Common myeloid progenitor, CD34-positive (primary cell): ENCODE results near the gene KRT83.
"Not testable (repeated sequence)": the region's sequence is repeated elsewhere in the genome, so short reads cannot be mapped to it uniquely, and the experiment has no call there.

Experiments used
- CTCF ChIA-PET: fragments of 350-600 bp; sonication (Branson Sonifier 250); formaldehyde crosslinking; loops from one replicate; lab custom pipeline; 2021; ENCODE audit warnings: antibody characterized with exemption; lab: Charles Lee
- POLR2A ChIA-PET: fragments of 350-600 bp; sonication (Branson Sonifier 250); formaldehyde crosslinking; loops from one replicate; lab custom pipeline; 2021; ENCODE audit warnings: antibody characterized with exemption; lab: Charles Lee
- DNase-seq, 3 donors: peaks; one replicate each; pipeline versions ENCODE4 v3.0.0 to v3.0.0-alpha.2; 2013
- H3K27ac ChIP-seq, 2 experiments: 1 replicate in 1 of 2; 2 replicates in 1 of 2; pipeline ENCODE4 v1.7.0; 2013; ENCODE audit warnings: inconsistent platforms in 2 of 2, low read length in 2 of 2, mild to moderate bottlenecking in 2 of 2, low read depth in 1 of 2, moderate library complexity in 1 of 2; ENCODE audit not compliant: severe bottlenecking in 2 of 2, insufficient read depth in 1 of 2, poor library complexity in 1 of 2
- H3K27me3 ChIP-seq, 5 experiments: replicated peaks in 2 of 5; 1 replicate in 3 of 5; 2 replicates in 2 of 5; pipeline versions ENCODE4 v1.6.1 to v1.7.0; 2013; ENCODE audit warnings: low read length in 4 of 5, mild to moderate bottlenecking in 2 of 5, moderate library complexity in 2 of 5, inconsistent platforms in 1 of 5; ENCODE audit not compliant: insufficient read depth in 5 of 5, control insufficient read depth in 4 of 5
- H3K36me3 ChIP-seq, 4 experiments: 1 replicate in 2 of 4; 2 replicates in 2 of 4; pipeline versions ENCODE4 v1.6.1 to v1.7.0; 2013; ENCODE audit warnings: low read length in 3 of 4, control low read depth in 1 of 4, mild to moderate bottlenecking in 1 of 4; ENCODE audit not compliant: control insufficient read depth in 4 of 4, insufficient read depth in 4 of 4
- H3K4me1 ChIP-seq, 4 experiments: 1 replicate in 3 of 4; 2 replicates in 1 of 4; pipeline versions ENCODE4 v1.6.1 to v1.7.1; 2013; ENCODE audit warnings: low read length in 3 of 4, mild to moderate bottlenecking in 3 of 4, control low read depth in 1 of 4, inconsistent platforms in 1 of 4, moderate library complexity in 1 of 4; ENCODE audit not compliant: control insufficient read depth in 4 of 4, insufficient read depth in 4 of 4; ENCODE audit errors: control extremely low read depth in 1 of 4
- H3K4me3 ChIP-seq, 7 experiments: 1 replicate in 4 of 7; 2 replicates in 3 of 7; pipeline versions ENCODE4 v1.5.1 to v1.7.0; 2013; ENCODE audit warnings: mild to moderate bottlenecking in 7 of 7, low read length in 6 of 7, moderate library complexity in 6 of 7, inconsistent platforms in 2 of 7, low read depth in 2 of 7, control low read depth in 1 of 7; ENCODE audit not compliant: insufficient read depth in 4 of 7, control insufficient read depth in 1 of 7; ENCODE audit errors: extremely low read depth in 1 of 7
- H3K9me3 ChIP-seq, 5 experiments: 1 replicate in 4 of 5; 2 replicates in 1 of 5; pipeline versions ENCODE4 v1.6.1 to v1.7.1; 2013; ENCODE audit warnings: low read length in 4 of 5, mild to moderate bottlenecking in 2 of 5, inconsistent platforms in 1 of 5, low read depth in 1 of 5, moderate library complexity in 1 of 5; ENCODE audit not compliant: control insufficient read depth in 4 of 5, insufficient read depth in 2 of 5; ENCODE audit errors: control extremely low read depth in 1 of 5
- WGBS: methylation state at CpG from one replicate; pipeline ENCODE4 v1.1.5; 2013; ENCODE audit not compliant: insufficient coverage; 5-methylcytosine and 5-hydroxymethylcytosine counted together

The KRT83 gene

DNA sequence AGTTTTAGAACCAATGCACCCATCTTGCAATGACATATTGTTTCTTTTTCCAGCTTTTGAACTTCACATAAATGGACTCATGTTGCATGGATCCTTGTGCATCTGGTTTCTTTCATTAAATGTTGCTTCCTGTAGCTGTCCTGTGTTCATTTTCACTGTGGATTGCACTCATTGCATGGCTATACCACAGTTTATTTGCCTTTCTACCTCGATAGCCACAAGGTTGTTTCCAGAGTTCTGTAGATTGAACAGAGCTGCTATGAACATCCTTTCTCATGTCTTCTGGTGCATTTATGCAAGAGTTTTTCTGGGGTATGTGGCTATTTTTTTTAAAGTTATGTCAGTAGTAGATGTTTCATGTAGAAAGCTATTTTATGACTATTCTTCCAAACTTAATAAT, 26.4 kb downstream of the KRT83 start:
- Histone ChIP-seq H3K9me3 (no peaks in the 10 kb centered on the region), H3K4me1 (peaks cover 0 to 10% (median 0%) of the 10 kb centered on the region in 4 experiments), H3K27ac (no peak overlapping the region), H3K36me3 (no peaks in the 10 kb centered on the region), H3K4me3 (no peak overlapping the region), H3K27me3 (peaks cover 0 to 8% (median 2%) of the 10 kb centered on the region in 5 experiments)
- DNase-seq: no peak
- no CpG with 5 or more reads among the region's 1 CpG for WGBS
- POLR2A ChIA-PET: no interaction called here
- CTCF ChIA-PET: interaction anchor here (0.7 to 5.0 kb wide), 11 partner anchors 11 to 137 kb away, joined by 3 to 32 read pairs (median 4); no protein-coding TSS in a partner anchor

DNA sequence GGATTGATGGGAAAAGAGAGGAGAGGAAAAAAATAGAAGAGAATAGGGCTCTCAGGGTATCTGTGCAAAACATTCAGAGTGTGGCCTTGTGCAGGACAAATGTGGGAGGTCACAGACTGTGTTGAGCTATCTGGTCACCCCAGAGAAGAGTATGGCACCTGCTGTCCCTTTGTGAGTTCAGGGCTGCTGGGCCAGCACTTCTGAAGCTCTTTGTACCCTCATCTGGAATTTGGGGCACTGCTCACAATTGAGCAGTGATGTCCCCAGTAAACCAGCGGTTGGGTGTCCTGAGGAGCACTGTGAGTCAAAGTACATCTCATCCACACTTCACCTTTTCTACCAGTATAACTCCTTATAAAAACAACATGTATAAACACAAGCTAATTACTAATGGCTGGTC, 27.3 kb downstream of the KRT83 start:
- Histone ChIP-seq H3K27me3 (peaks cover 0 to 8% (median 2%) of the 10 kb centered on the region in 5 experiments), H3K4me1 (peaks cover 0 to 10% (median 0%) of the 10 kb centered on the region in 4 experiments), H3K9me3 (no peaks in the 10 kb centered on the region), H3K36me3 (no peaks in the 10 kb centered on the region), H3K4me3 (no peak overlapping the region), H3K27ac (no peak overlapping the region)
- 100% methylated on average over 1 of the region's 1 CpG for WGBS
- no peak for DNase-seq
- POLR2A ChIA-PET: no interaction called here
- CTCF ChIA-PET: interaction anchor here (1.1 to 5.0 kb wide), 10 partner anchors 10 to 136 kb away, joined by 3 to 32 read pairs (median 4); no protein-coding TSS in a partner anchor

GRCh38 chr12:52291267-52291935, 29.8 kb downstream of the KRT83 start, which contains the start of gene KRT81:
TSS of gene KRT81 (minus strand) at chr12:52291534. CDS start at chr12:52291465, 69 bp downstream.
- POLR2A ChIA-PET: no interaction called here
- CTCF ChIA-PET: interaction anchor here (4.9 to 5.0 kb wide), 2 partner anchors 12 to 14 kb away, joined by 27 to 32 read pairs; no protein-coding TSS in a partner anchor
- Histone ChIP-seq H3K4me3 (no peak within 1 kb of the TSS), H3K9me3 (no peaks in the 10 kb centered on the region), H3K27me3 (peaks cover 0 to 8% (median 2%) of the 10 kb centered on the region in 5 experiments), H3K27ac (no peak within 1 kb of the TSS), H3K4me1 (peaks cover 0 to 23% (median 11%) of the 10 kb centered on the region in 4 experiments), H3K36me3 (no peaks in the 10 kb centered on the region)
- 83% methylated on average over 18 of the region's 32 CpGs for WGBS
- DNase-seq: no peak

DNA sequence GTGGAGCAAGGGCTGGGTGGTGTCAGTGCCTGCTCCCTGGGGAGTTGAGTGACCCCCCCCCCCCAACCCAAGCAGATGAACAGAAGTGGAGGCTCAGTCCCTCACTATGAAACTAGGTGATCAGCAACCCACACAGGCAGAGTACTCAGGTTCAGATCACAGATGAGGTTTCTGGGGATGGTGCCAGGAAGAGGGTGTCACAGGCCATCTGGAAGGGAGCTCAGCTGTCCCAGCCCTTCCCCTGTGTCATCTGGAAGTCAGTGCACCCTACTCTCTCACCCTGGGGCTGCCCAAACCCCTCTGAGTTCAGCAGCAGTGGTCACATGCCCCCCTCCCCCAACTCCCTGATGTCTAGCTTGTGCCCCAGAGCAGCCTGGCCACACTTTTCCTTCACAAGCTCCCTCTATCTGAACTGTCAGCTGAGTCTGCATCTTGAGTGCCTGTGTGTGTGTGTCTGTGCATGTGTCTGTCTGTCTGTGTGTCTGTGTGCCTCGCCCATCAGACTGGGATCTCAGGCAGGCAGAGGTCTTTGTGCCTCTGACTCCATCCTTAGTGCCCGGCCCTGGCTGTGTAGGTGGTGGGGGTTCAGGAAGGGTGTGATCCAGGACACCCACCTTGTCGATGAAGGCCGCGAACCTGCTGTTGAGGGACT, 30.6 kb downstream of the KRT83 start:
- DNase-seq, H3K9me3 ChIP-seq, POLR2A ChIA-PET, H3K27ac ChIP-seq, H3K4me3 ChIP-seq, CTCF ChIA-PET, H3K36me3 ChIP-seq, H3K27me3 ChIP-seq: not testable (repeated sequence)
- WGBS: no CpG with 5 or more reads among the region's 5 CpGs
- peaks cover 0 to 20% (median 11%) of the 10 kb centered on the region in 4 experiments for H3K4me1 ChIP-seq

DNA sequence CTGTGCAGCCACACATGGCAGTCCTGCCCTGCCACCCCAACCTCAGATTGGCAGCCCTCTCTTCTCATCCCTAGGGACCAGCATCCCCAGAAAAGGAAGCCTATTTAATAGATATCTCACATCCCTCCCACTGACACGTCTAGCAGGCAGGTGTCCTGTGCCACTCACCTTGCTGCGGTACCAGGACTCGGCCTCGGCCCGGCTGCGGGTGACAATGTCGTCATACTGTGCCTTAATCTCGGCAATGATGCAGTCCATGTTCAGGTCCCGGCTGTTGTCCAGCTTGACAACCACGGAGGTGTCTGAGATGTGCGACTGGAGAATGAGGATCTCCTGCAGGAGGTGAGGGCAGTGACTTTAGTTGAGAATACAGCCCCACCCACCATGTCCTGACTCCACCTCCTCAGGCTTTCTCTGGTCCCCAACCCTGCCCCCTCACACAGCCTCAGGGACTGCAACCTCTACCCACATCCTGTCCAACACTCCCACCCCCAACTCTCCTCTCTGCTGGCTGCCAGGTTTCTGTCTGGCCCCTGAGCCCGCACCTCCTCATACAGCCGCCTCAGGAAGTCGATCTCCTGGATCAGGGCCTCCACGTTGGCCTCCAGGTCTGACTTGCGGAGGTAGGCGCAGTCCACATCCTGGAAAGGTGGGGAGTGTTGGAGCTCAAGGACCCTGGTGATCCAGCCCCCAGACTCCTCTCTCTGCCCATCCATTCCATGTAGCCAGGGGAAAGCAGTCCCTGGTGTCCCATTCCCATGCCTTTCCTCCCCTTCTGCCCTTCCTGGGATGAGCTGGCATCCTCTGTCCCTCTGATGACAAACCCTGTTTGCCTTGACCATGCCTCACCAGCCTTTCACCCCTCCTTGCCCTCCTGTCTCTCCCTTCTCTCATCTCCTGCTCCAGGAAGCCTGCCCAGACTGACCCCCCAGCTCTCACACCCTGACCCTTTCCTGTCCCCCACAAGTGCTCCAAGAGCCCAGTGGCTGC, 33.1 kb downstream of the KRT83 start:
- CTCF ChIA-PET: interaction anchor here (1.1 to 5.0 kb wide), 5 partner anchors 21 to 66 kb away, joined by 3 to 45 read pairs (median 6); no protein-coding TSS in a partner anchor
- 34% methylated on average over 8 of the region's 17 CpGs for WGBS

DNA sequence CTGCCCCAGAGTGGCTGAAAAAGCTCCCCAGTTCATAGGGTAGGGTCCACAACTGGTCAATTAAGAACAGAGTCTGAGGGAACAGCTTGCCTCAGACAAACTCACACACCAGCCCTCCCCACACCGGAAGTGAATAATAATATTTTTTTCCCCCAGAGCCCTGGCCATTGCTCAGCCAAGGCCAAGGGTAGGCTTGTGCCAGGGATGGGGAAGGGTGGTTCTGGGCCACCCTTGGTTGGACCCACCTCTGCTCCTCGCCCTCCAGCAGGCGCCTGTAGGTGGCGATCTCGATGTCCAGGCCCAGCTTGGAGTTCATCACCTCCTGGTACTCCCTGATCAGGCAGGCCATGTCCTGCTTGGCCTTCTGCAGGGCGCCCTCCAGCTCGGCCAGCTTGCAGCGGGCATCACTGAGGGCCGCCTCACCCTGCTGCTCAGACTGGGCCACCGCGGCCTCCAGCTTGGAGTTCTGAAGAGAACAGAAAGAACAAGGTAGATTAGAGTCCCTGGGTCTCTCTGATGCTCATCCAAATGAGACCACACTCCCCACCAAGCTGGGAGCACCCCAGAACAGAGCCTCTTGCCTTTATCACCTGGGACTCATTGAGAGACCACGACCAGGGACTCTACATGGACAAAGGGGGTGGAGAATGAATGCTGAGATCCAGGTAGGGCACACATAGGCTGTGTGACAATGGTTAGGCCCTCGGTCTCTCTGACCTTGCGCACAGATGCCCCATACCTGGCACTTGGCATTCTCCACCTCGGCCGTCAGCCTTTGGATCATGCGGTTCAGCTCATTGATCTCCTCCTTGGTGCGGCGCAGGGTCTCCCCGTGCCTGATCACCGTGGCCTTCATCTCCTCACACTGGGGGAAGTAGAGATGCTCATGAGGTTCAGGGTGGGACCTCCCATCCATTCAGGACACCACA, 34.1 kb downstream of the KRT83 start:
- WGBS: 97% methylated on average over 3 of the region's 21 CpGs
- H3K36me3 ChIP-seq, DNase-seq, H3K9me3 ChIP-seq, H3K27ac ChIP-seq, POLR2A ChIA-PET, H3K27me3 ChIP-seq, H3K4me3 ChIP-seq: not testable (repeated sequence)
- H3K4me1 ChIP-seq: peaks cover 0 to 14% (median 11%) of the 10 kb centered on the region in 4 experiments
- CTCF ChIA-PET: interaction anchor here (0.7 to 5.0 kb wide), 9 partner anchors 9 to 65 kb away, joined by 3 to 45 read pairs (median 4); no protein-coding TSS in a partner anchor

More for the DNA sequence above, 33.1 kb downstream of the KRT83 start:
- POLR2A ChIA-PET, H3K36me3 ChIP-seq, H3K9me3 ChIP-seq, H3K27ac ChIP-seq, H3K27me3 ChIP-seq: not testable (repeated sequence)
- peaks cover 0 to 14% (median 11%) of the 10 kb centered on the region in 4 experiments for H3K4me1 ChIP-seq
- DNase-seq: peak in 2 of 3 donors; percentile 38 to 45
- H3K4me3 ChIP-seq: peak overlapping the region in 1 of 7 experiments; percentile 1
